Heart left ventricle (tissue), 13 donors: Measurements from ENCODE around the gene TNFRSF13B.

ENCODE experiments used
- CTCF ChIP-seq, 12 donors: fragments of 200-600 bp; sonication (generic) in 4 of 12; IDR thresholded peaks; one replicate each; pipeline versions ENCODE4 v1.5.0 to v1.8.0; 2018 to 2022; ENCODE audit warnings: antibody characterized with exemption in 12 of 12, mild to moderate bottlenecking in 5 of 12
- POLR2A ChIP-seq, 2 donors: fragments of 450-650 bp; IDR thresholded peaks; one replicate each; pipeline ENCODE4 v1.6.1; 2017; ENCODE audit warnings: antibody characterized with exemption in 2 of 2, mild to moderate bottlenecking in 2 of 2, moderate library complexity in 2 of 2
- donor health status: ischemic (EF 13 %, LVEDD 7.1; RV severe dilation, severe dysfunction).
- donor health status: DM: no; HTN: yes; CAD: no.
- donor health status: DM: no; HTN: no; CAD: no.
- donor health status: ischemic (EF 25% LVEDD 6.9; RV normal size, moderate dysfunction).
- donor health status: ischemic (EF 25% LVEDD 5.7; RV mildly dilated, moderate dysfunction).
- donor health status: ischemic (EF 35%, LVEDD 5.7; RV mildly dilated, moderate dysfunction).
- donor health status: nonischemic (EF 11% LVEDD 7.7; RV severe dilation, severe dysfunction).
- donor health status: DM: yes; HTN: yes; CAD: no.
- donor health status: PGD.
- donor health status: ischemic (EF 29% LVEDD 5.4; RV normal size, mild dysfunction).
- donor health status: nonischemic (EF 23%, LVEDD 6.1; RV moderate dilation, normal function).

- no peak for TF ChIP-seq CTCF (IDR thresholded peaks at IDR 0.05)
- TF ChIP-seq POLR2A (IDR thresholded peaks at IDR 0.05), result no peak
These were observed 40.4 kb downstream of the TNFRSF13B start for GRCh38 chr17:16931318-16932060.
